HG02885 (cell line): ENCODE results near the gene SLC44A5.
"Not testable (repeated sequence)": the region's sequence is repeated elsewhere in the genome, so short reads cannot be mapped to it uniquely, and the experiment has no call there.

ENCODE experiments used
- ATAC-seq: cut with Tn5 transposase; IDR thresholded peaks from one replicate; pipeline ENCODE4 v1.9.1; 2021; ENCODE audit warnings: mild to moderate bottlenecking; ENCODE audit not compliant: unreplicated experiment, poor library complexity

SLC44A5 gene

GRCh38 chr1:75593457-75593856 lies 17.5 kb downstream of the SLC44A5 start:
- ATAC-seq: not testable (repeated sequence)

- ATAC-seq: no peak
Measured at GRCh38 chr1:75589637-75590036, 21.3 kb downstream of the SLC44A5 start.

- ATAC-seq: no peak
Measured at GRCh38 chr1:75588779-75589475, 22.0 kb downstream of the SLC44A5 start.

- ATAC-seq: no peak
Measured at GRCh38 chr1:75587692-75588091, 23.2 kb downstream of the SLC44A5 start.

- ATAC-seq: no peak
Measured at GRCh38 chr1:75583282-75583681, 27.6 kb downstream of the SLC44A5 start.

GRCh38 chr1:75582725-75583261 lies 28.1 kb downstream of the SLC44A5 start:
- ATAC-seq: no peak

- no peak for ATAC-seq
Measured at GRCh38 chr1:75579046-75579445, 31.9 kb downstream of the SLC44A5 start.

GRCh38 chr1:75575837-75576236 lies 35.1 kb downstream of the SLC44A5 start:
- no peak for ATAC-seq

- ATAC-seq: no peak
Measured at GRCh38 chr1:75567191-75567590, 43.7 kb downstream of the SLC44A5 start.

GRCh38 chr1:75559800-75560199 lies 51.1 kb downstream of the SLC44A5 start:
- ATAC-seq: no peak

GRCh38 chr1:75559136-75559535 lies 51.8 kb downstream of the SLC44A5 start:
- ATAC-seq: no peak

- no peak for ATAC-seq
Measured at GRCh38 chr1:75554870-75555269, 56.0 kb downstream of the SLC44A5 start.

- ATAC-seq: no peak
Measured at GRCh38 chr1:75554181-75554580, 56.7 kb downstream of the SLC44A5 start.

- ATAC-seq: no peak
Measured at GRCh38 chr1:75550559-75550958, 60.4 kb downstream of the SLC44A5 start.

GRCh38 chr1:75548721-75549480 lies 62.0 kb downstream of the SLC44A5 start:
- no peak for ATAC-seq

- no peak for ATAC-seq
Measured at GRCh38 chr1:75543705-75544104, 67.2 kb downstream of the SLC44A5 start.

GRCh38 chr1:75542818-75543570 lies 67.9 kb downstream of the SLC44A5 start:
- no peak for ATAC-seq

GRCh38 chr1:75539230-75540116 lies 71.4 kb downstream of the SLC44A5 start:
- no peak for ATAC-seq

- ATAC-seq: no peak
Measured at GRCh38 chr1:75533085-75533484, 77.8 kb downstream of the SLC44A5 start.

GRCh38 chr1:75531570-75531969 lies 79.3 kb downstream of the SLC44A5 start:
- ATAC-seq: no peak
